ENCODE data around the gene GIMD1.
"Not testable (repeated sequence)": the region's sequence is repeated elsewhere in the genome, so short reads cannot be mapped to it uniquely, and the experiment has no call there.

GIMD1 gene

GRCh38 chr4:106368678-106369077, at the start of gene GIMD1:
Gene GIMD1 (minus strand): TSS chr4:106368778. CDS start chr4:106367435, 1,343 bp downstream.
- DNase-seq (ENCODE audit: low read depth in 1 of 2, low spot score in 1 of 2): no peak

GRCh38 chr4:106414366-106414765, 45.8 kb upstream of the GIMD1 start:
- DNase-seq (ENCODE audit: low read depth in 1 of 2, low spot score in 1 of 2): no peak

DNA sequence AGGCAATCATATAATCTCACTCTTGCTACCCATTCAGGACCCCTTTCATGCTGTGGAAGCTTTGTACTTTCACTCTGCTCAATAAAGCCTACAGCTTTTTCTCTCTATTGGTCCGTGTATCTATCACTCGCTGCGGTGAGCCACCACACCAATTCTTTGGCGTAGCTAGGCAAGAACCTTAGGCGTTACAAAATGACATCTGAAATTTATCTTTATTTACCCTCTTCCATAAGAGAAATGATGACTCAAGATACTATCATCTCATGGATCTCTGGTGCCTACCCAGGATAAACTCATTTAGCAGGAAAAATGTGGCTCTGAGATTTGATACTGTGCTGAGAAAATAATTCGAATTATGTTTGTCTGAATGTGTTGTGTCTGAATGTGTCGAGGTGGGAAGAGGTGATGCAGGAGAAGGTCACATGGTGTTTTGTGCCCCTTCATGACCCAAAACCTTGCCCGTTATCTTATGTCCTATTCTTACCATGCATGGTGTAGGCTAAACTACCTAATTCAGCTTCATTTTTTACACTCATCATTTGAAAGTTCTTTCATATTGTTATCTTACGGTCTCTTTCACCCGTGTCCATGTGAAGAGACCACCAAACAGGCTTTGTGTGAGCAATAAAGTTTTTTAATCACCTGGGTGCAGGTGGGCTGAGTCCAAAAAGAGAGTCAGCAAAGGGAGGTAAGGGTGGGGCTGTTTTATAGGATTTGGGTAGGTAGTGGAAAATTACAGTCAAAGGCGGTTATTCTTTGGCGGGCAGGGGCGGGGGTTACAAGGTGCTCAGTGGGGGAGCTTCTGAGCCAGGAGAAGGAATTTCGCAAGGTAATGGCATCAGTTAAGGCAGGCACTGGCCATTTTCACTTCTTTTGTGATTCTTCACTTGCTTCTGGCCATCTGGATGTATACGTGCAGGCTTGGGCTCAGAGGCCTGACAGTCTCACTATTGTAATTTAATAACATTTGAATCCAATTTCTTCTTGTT, 41.6 kb upstream of the GIMD1 start:
- DNase-seq (ENCODE audit: low read depth in 1 of 2, low spot score in 1 of 2): no peak

DNA sequence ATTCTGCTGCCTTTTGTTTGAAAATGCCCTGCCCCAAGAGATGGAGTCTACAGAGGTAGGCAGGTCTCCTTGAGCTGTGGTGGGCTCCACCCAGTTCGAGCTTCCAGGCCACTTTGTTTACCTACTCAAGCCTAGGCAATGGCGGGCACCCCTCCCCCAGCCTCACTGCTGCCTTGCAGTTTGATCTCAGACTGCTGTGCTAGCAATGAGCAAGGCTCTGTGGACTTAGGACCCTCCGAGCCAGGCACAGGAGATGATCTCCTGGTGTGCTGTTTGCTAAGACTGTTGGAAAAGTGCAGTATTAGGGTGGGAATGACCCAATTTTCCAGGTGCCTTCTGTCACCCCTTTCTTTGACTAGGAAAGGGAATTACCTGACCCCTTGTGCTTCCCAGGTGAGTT, 39.4 kb upstream of the GIMD1 start:
- DNase-seq (ENCODE audit: low read depth in 1 of 2, low spot score in 1 of 2): not testable (repeated sequence)

GRCh38 chr4:106401157-106401556, 32.6 kb upstream of the GIMD1 start:
- DNase-seq (ENCODE audit: low read depth in 1 of 2, low spot score in 1 of 2): no peak

GRCh38 chr4:106398898-106399297, 30.3 kb upstream of the GIMD1 start:
- not testable (repeated sequence) for DNase-seq (ENCODE audit: low read depth in 1 of 2, low spot score in 1 of 2)

GRCh38 chr4:106395582-106395981, 27.0 kb upstream of the GIMD1 start:
- no peak for DNase-seq (ENCODE audit: low read depth in 1 of 2, low spot score in 1 of 2)

GRCh38 chr4:106385853-106386393, 17.3 kb upstream of the GIMD1 start:
- no peak for DNase-seq (ENCODE audit: low read depth in 1 of 2, low spot score in 1 of 2)

DNA sequence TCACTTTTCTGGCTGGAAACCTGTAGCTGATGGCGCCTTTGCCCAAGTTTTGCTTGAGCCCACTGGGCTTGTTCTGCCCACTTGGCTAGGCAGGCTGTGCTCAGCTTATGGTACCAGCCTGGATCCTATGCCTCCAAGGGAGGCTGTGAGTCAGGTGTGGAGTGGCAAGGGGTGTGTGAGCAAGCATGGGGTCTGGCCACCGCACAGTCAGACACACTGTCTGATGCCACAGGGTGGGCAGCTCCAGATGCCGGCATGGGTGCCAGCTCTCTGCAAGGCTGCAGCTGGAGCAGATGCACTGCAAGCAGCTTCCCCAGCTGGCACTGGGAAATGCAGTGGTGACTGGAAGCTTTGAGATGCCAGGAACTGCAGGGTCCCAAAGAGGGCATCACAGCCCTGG, 16.3 kb upstream of the GIMD1 start:
- no peak for DNase-seq (ENCODE audit: low read depth in 1 of 2, low spot score in 1 of 2)

DNA sequence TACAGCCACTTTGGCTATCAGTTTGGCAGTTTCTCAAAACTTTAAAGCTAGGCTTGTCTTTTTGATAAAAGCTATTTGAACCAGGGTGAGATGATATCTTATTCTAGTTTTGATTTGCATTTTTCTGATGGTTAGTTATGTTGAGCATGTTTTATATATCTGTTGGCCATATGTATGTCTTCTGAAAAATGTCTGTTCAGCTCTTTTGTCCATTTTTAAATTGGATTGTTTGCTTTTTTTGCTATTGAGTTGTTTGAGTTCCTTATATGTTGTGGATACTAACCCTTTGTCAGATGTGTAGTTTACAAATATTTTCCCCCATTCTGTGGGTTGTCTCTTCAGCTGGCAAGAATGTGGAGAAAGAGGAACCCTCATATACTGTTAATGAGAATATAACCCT, 11.6 kb upstream of the GIMD1 start:
- no peak for DNase-seq (ENCODE audit: low read depth in 1 of 2, low spot score in 1 of 2)

DNA sequence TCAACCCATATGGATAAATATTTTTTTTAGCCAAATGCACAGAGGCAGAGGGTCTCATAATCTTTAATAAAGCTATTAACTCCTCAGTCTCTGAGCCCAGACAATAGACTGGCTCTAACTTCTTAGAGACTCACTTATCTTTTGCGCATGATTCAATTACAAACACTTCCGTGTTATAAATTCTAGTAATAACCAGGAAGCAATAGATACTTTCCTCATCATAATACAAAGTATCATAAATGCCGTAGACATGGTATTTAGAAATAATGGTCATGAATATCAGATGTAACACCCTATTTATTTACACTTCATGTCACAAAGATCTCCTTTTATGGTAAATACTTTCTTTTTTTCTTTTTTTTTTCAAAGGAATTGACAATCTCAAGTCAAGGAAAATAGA, 4.4 kb upstream of the GIMD1 start:
- no peak for DNase-seq (ENCODE audit: low read depth in 1 of 2, low spot score in 1 of 2)

- DNase-seq (ENCODE audit: low read depth in 1 of 2, low spot score in 1 of 2): no peak
These were observed 2.6 kb upstream of the GIMD1 start for GRCh38 chr4:106371161-106371560.

DNA sequence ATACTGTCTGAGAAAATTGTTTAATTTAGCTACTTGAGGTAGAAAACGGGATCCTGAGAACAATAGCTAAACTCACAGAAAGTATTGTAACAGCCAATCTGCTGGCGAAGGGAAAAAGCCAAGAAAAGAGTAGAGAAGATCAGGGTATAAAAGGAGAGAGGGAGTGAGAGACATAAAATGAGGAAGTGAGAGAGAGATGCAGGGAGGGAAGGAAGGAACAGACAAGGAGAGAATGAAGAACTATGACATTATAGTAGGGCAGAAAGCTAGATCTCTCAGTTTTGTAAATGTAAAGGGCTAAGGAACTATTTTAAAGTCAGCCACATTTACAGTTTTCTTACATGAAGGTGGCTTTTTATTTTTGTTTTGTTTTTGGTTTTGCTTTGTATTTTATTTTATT, 1.6 kb upstream of the GIMD1 start:
- no peak for DNase-seq (ENCODE audit: low read depth in 1 of 2, low spot score in 1 of 2)

- DNase-seq (ENCODE audit: low read depth in 1 of 2, low spot score in 1 of 2): no peak
These were observed 980 bp upstream of the GIMD1 start for GRCh38 chr4:106369456-106370060.

GRCh38 chr4:106367072-106367471, 1.5 kb downstream of the GIMD1 start:
- DNase-seq (ENCODE audit: low read depth in 1 of 2, low spot score in 1 of 2): no peak

GRCh38 chr4:106366026-106366425, 2.6 kb downstream of the GIMD1 start:
- DNase-seq (ENCODE audit: low read depth in 1 of 2, low spot score in 1 of 2): no peak

GRCh38 chr4:106365613-106366012, 3.0 kb downstream of the GIMD1 start:
- DNase-seq (ENCODE audit: low read depth in 1 of 2, low spot score in 1 of 2): no peak

GRCh38 chr4:106364282-106364681, 4.3 kb downstream of the GIMD1 start:
- DNase-seq (ENCODE audit: low read depth in 1 of 2, low spot score in 1 of 2): no peak

- DNase-seq (ENCODE audit: low read depth in 1 of 2, low spot score in 1 of 2): no peak
These were observed 6.3 kb downstream of the GIMD1 start for GRCh38 chr4:106362086-106362825.

- DNase-seq (ENCODE audit: low read depth in 1 of 2, low spot score in 1 of 2): no peak
These were observed 9.7 kb downstream of the GIMD1 start for GRCh38 chr4:106358899-106359298.

GRCh38 chr4:106355193-106355592, 13.4 kb downstream of the GIMD1 start:
- no peak for DNase-seq (ENCODE audit: low read depth in 1 of 2, low spot score in 1 of 2)

All from stimulated activated CD4-positive, alpha-beta T cell treated with anti-CD3 and anti-CD28 coated beads, Interleukin-15, amount 100 ng/mL, for 1 hour (primary cell).